Calu3 (cell line): ENCODE data around the gene THOC1. TPM values are rescaled to one million over a fixed set of nuclear protein-coding genes. Genes with fewer than 3 reads are reported as not detected.

Experiments used
- Bru-seq: library from RNA; stranded (reverse); fragments of 400-500 nt; gene quantifications from one replicate; lab custom pipeline; 2021; lab: Mats Ljungman, UMichigan
- BruChase-seq, 2 experiments: library from RNA; stranded (reverse); fragments of 400-500 nt; gene quantifications; one replicate each; lab custom pipeline; 2021; lab: Mats Ljungman, UMichigan
- BruUV-seq: library from RNA; stranded (reverse); fragments of 400-500 nt; replicated peaks from 2 replicates; lab custom pipeline; 2021; lab: Mats Ljungman, UMichigan
- CTCF ChIA-PET: fragments of 300-600 bp; sonication (Branson Sonifier 250); formaldehyde crosslinking; loops from one replicate; lab custom pipeline; 2022; ENCODE audit warnings: antibody characterized with exemption; lab: Charles Lee
- DNase-seq: peaks from one replicate; pipeline ENCODE4 v3.0.0; 2022
- H3K27ac Mint-ChIP-seq: one replicate; pipeline ENCODE4 v1.8.0; 2022; ENCODE audit warnings: mixed read lengths; ENCODE audit not compliant: unreplicated experiment
- H3K27me3 Mint-ChIP-seq: one replicate; pipeline ENCODE4 v1.8.0; 2022; ENCODE audit warnings: mixed read lengths; ENCODE audit not compliant: unreplicated experiment
- H3K36me3 Mint-ChIP-seq: one replicate; pipeline ENCODE4 v1.8.0; 2022; ENCODE audit warnings: mild to moderate bottlenecking, moderate library complexity, mixed read lengths; ENCODE audit not compliant: insufficient read depth, unreplicated experiment
- H3K4me1 Mint-ChIP-seq: one replicate; pipeline ENCODE4 v1.8.0; 2022; ENCODE audit warnings: mild to moderate bottlenecking, low read depth, mixed read lengths; ENCODE audit not compliant: unreplicated experiment
- H3K4me3 Mint-ChIP-seq: one replicate; pipeline ENCODE4 v1.8.0; 2022; ENCODE audit warnings: mild to moderate bottlenecking, low read depth, moderate library complexity, mixed read lengths; ENCODE audit not compliant: unreplicated experiment
- H3K9me3 Mint-ChIP-seq: one replicate; pipeline ENCODE4 v1.8.0; 2022; ENCODE audit warnings: low read depth, mixed read lengths; ENCODE audit not compliant: unreplicated experiment
- intact Hi-C: fragments of 100-400 bp; cut with micrococcal nuclease; formaldehyde crosslinking; loops from one replicate; pipeline ENCODE4 v1.10.0; 2022; ENCODE audit not compliant: unreplicated experiment
- long read RNA-seq: library from polyadenylated mRNA; stranded (forward); transcript quantifications from one replicate; pipeline ENCODE4 v2.0.0, GENCODE V29; 2022
- total RNA-seq: library from RNA; stranded (reverse); gene quantifications from 2 replicates; pipeline ENCODE4 v1.2.3, GENCODE V29; 2022
- TF ChIP-seq, protein P1 (sequence below): fragments of 200-600 bp; IDR thresholded peaks from one replicate; pipeline ENCODE4 v1.8.0; 2022; ENCODE audit warnings: antibody characterized with exemption; ENCODE audit not compliant: unreplicated experiment

Gene THOC1, protein sequence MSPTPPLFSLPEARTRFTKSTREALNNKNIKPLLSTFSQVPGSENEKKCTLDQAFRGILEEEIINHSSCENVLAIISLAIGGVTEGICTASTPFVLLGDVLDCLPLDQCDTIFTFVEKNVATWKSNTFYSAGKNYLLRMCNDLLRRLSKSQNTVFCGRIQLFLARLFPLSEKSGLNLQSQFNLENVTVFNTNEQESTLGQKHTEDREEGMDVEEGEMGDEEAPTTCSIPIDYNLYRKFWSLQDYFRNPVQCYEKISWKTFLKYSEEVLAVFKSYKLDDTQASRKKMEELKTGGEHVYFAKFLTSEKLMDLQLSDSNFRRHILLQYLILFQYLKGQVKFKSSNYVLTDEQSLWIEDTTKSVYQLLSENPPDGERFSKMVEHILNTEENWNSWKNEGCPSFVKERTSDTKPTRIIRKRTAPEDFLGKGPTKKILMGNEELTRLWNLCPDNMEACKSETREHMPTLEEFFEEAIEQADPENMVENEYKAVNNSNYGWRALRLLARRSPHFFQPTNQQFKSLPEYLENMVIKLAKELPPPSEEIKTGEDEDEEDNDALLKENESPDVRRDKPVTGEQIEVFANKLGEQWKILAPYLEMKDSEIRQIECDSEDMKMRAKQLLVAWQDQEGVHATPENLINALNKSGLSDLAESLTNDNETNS
- total RNA-seq (38.3 and 47.1 TPM in 2 replicates), Bru-seq, nascent RNA (percentile 85 among the genes with signal in this experiment), BruChase-seq, experiment 1, labeled RNA remaining after a 6-hour chase (percentile 75 among the genes with signal in this experiment), BruChase-seq, experiment 2, labeled RNA remaining after a 2-hour chase (percentile 84 among the genes with signal in this experiment)
- long read RNA-seq, transcript THOC1-201 (21 exons, 2,087 nt): major isoform, 31 of 44 reads
- long read RNA-seq, partial matches to known transcripts: 1 of 44 reads
- long read RNA-seq, other reads (novel, unspliced or antisense): 9 of 44 reads

DNA sequence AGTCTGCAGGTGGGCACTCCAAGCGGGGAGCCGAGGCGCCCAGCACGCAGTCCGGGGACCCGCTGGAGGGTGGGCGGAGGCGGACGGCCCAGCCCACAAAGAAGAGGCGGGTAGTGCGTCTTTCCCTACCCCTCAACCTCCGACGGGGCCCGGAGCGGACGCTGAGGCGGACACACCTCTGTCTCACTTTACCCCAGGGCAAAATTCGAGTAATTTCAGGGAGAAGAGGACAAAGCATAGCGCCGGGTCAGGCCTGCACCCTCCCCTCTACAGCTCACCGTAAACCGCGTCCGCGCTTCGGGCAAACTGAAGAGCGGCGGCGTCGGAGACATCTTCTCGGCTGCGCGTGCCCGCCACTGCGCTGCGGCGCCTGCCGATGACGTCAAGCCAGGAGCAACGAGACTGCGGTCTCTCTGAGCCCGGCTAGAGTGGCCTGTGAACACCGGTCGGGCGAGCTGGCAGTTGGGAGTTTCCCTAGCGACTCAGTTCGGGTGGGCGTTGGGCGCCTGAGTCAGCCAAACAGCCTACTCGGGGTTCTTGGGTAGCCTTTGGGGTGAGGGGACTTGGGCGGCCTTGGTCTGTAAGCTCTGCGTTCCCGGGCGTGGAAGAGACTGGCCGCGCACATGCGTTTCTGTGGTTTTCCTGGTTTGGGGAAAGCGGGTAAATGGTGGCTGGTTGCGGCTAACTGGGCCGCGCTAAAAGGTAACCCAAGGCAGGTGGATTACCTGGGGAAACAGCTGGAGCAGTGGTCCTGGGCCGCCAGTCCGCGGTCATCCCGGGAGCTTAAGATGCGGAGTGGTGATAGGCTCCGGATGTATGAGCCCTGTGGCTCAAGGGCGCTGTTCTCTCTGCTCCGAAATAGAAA lies at the start of gene THOC1:
TSS of gene THOC1 (minus strand) at position 360 of the 865 bp plus-strand sequence. CDS start at position 332, 28 bp downstream.
- intact Hi-C loops: no loop called here
- H3K4me3 Mint-ChIP-seq: peak within 1 kb of the TSS; percentile 99
- TF ChIP-seq, protein P1, sequence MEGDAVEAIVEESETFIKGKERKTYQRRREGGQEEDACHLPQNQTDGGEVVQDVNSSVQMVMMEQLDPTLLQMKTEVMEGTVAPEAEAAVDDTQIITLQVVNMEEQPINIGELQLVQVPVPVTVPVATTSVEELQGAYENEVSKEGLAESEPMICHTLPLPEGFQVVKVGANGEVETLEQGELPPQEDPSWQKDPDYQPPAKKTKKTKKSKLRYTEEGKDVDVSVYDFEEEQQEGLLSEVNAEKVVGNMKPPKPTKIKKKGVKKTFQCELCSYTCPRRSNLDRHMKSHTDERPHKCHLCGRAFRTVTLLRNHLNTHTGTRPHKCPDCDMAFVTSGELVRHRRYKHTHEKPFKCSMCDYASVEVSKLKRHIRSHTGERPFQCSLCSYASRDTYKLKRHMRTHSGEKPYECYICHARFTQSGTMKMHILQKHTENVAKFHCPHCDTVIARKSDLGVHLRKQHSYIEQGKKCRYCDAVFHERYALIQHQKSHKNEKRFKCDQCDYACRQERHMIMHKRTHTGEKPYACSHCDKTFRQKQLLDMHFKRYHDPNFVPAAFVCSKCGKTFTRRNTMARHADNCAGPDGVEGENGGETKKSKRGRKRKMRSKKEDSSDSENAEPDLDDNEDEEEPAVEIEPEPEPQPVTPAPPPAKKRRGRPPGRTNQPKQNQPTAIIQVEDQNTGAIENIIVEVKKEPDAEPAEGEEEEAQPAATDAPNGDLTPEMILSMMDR: no peak
- CTCF ChIA-PET: interaction anchor here (0.6 kb wide), 1 partner anchor 14 kb away, joined by 3 read pairs; no protein-coding TSS in a partner anchor
- H3K27ac Mint-ChIP-seq: peak within 1 kb of the TSS; percentile 98
- peak; percentile 92 for DNase-seq
- TSS peak; percentile 83 for BruUV-seq
- H3K9me3 Mint-ChIP-seq: no peaks in the 10 kb centered on the region
- no peaks in the 10 kb centered on the region for H3K27me3 Mint-ChIP-seq
- H3K4me1 Mint-ChIP-seq: peaks cover 8% of the 10 kb centered on the region
- H3K36me3 Mint-ChIP-seq: peaks cover 31% of the 10 kb centered on the region

DNA sequence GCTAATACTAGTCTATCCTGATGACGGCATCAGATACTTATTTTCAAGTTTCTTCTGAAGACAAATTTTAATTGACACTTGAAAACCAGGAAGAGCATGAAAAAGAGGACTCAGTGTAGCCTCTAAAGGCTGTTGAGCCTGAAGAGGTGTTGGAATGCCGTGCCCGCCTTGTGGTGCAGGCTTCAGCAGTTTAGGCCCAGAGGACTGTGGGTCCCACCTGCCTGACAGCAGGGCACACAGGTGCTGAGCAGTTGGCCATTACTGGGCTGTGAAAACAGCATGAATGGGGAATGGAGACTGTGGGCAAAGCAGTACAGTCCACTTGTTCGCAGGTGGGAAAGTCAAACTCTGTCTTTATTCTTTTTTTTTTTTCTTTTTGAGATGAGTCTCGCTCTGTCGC lies 49.8 kb upstream of the THOC1 start:
- intact Hi-C loops: no loop called here
- no peaks in the 10 kb centered on the region for H3K36me3 Mint-ChIP-seq
- CTCF ChIA-PET: no interaction called here
- no peak for DNase-seq
- peaks cover 4% of the 10 kb centered on the region for H3K4me1 Mint-ChIP-seq
- H3K9me3 Mint-ChIP-seq: no peaks in the 10 kb centered on the region
- peaks cover 36% of the 10 kb centered on the region for H3K27me3 Mint-ChIP-seq
- no peak overlapping the region for H3K27ac Mint-ChIP-seq
- no TSS peak for BruUV-seq
- TF ChIP-seq, protein P1: no peak
- H3K4me3 Mint-ChIP-seq: no peak overlapping the region

DNA sequence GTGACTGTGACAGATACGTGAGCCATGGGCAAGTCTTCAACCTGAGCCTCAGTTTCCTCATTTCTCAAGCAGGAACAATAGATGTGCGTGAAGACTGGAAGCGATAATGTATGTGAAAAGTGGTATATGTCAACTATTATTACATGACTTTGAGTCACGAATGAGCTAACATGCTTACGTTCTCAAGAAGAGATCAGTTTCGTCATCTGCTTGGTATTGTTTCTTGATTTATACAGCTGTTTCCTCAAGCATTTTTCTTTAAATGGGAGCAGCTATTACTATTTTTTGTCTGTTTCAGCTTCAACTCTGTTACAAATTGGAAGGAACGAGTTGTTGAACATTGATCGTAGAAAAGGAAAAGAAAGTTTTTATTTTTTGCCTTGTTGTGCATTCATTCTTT lies 48.5 kb upstream of the THOC1 start:
- no peak overlapping the region for H3K4me3 Mint-ChIP-seq
- TF ChIP-seq, protein P1: no peak
- no peak for DNase-seq
- H3K36me3 Mint-ChIP-seq: no peaks in the 10 kb centered on the region
- peaks cover 31% of the 10 kb centered on the region for H3K27me3 Mint-ChIP-seq
- H3K4me1 Mint-ChIP-seq: no peaks in the 10 kb centered on the region
- no TSS peak for BruUV-seq
- intact Hi-C loops: no loop called here
- CTCF ChIA-PET: no interaction called here
- no peak overlapping the region for H3K27ac Mint-ChIP-seq
- no peaks in the 10 kb centered on the region for H3K9me3 Mint-ChIP-seq
